Type B pancreatic cell (in vitro differentiated cells): Measurements from ENCODE around the gene NUP98. TPM values are rescaled to one million over a fixed set of nuclear protein-coding genes. Genes with fewer than 3 reads are reported as not detected.
A peak's percentile ranks its signal among the peaks of the same experiment; 100 is the strongest.

Source experiments
- DNase-seq: peaks from one replicate; pipeline ENCODE4 v3.0.0; 2021; ENCODE audit warnings: mixed read lengths; ENCODE audit not compliant: unreplicated experiment; ENCODE audit errors: extremely low spot score
- H3K27ac Mint-ChIP-seq: 2 replicates; pipeline ENCODE4 v1.8.0; 2021; ENCODE audit warnings: mild to moderate bottlenecking, mixed read lengths
- H3K27me3 Mint-ChIP-seq: 2 replicates; pipeline ENCODE4 v1.8.0; 2021; ENCODE audit warnings: mixed read lengths
- H3K36me3 Mint-ChIP-seq: 2 replicates; pipeline ENCODE4 v1.8.0; 2021; ENCODE audit warnings: mixed read lengths
- H3K4me1 Mint-ChIP-seq: one replicate; pipeline ENCODE4 v1.8.0; 2021; ENCODE audit warnings: mixed read lengths; ENCODE audit not compliant: unreplicated experiment
- H3K4me3 Mint-ChIP-seq: 2 replicates; pipeline ENCODE4 v1.8.0; 2021; ENCODE audit warnings: mild to moderate bottlenecking, mixed read lengths
- H3K9me3 Mint-ChIP-seq: 2 replicates; pipeline ENCODE4 v1.8.0; 2021; ENCODE audit warnings: mixed read lengths
- CTCF ChIP-seq: fragments of 200-600 bp; sonication (generic); conservative IDR thresholded peaks from 2 replicates; pipeline ENCODE4 v1.5.0; 2021; ENCODE audit warnings: antibody characterized with exemption, mild to moderate bottlenecking
- total RNA-seq: library from RNA; stranded (reverse); gene quantifications from 2 replicates; pipeline ENCODE4 v1.2.1, GENCODE V29; 2021; ENCODE audit warnings: low replicate concordance

The NUP98 gene
- total RNA-seq, 1 donor from 2014 or later: 74.6 TPM

DNA sequence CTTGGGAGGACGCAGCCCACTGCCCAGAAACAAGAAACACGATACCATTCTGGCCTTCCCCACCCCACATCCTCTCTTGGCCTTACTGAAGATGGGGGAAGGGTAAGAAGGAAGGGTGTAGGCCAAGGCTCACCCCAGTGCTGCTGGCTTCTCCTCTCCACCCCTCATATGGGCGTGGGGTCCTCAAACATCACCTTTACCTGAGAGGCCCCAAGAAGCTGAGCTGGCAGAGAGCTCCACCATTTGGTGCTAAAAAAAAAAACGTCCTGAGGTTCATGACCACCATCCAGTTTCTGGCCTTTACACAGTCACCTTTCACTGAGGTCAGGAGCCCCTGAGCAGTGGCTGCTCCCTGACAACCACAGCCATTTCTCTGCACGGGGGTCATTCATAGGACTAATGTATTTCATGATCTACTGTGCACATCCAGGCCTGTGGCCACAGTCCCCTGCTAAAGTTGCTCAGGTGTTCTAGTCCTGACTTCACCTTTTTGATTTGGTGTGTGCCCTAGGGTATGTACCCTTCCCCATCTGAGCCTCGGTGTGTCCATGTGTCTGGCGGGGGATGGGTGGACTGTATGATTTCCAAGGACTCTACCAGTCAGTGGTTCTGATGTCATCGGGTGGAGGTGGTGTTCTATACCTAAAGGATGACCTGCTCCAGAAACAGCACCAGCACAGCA lies 28.3 kb upstream of the NUP98 start:
- H3K27ac Mint-ChIP-seq: no peak overlapping the region
- H3K4me3 Mint-ChIP-seq: no peak overlapping the region
- no peaks in the 10 kb centered on the region for H3K27me3 Mint-ChIP-seq
- DNase-seq: no peak
- H3K4me1 Mint-ChIP-seq: no peaks in the 10 kb centered on the region
- no peak for TF ChIP-seq CTCF
- no peaks in the 10 kb centered on the region for H3K9me3 Mint-ChIP-seq
- H3K36me3 Mint-ChIP-seq: peaks cover 32% of the 10 kb centered on the region

DNA sequence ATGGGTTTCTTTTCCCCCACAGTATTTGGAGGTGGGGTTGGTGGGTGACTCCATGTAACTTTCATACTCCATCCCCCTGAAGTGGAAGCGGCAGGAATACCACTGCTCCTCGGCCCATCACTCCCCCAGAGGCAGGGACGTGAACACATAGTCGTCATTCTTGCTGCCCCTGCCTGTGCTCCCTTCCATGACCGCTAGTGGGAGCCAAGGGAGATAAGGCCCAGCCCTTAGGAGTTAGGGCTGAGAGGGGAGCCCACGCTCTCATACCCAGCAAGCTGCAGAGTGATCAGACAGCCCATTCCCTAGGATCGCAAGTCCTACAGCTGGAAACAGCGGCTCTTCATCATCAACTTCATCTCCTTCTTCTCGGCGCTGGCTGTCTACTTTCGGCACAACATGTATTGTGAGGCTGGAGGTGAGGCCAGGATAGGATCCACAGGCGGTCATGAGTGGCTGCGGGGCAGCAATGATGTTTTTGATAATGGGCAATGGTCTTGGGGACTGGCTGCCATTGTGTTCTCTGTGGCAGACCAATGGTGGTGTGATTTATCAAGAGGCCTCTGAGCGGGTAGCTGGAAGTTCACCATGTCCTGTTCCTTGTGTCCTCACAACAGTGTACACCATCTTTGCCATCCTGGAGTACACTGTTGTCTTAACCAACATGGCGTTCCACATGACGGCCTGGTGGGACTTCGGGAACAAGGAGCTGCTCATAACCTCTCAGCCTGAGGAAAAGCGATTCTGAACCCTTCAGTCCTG lies 27.5 kb upstream of the NUP98 start:
- peak; percentile 73 for TF ChIP-seq CTCF
- Mint-ChIP-seq H3K4me3 (no peak overlapping the region), H3K36me3 (peaks cover 32% of the 10 kb centered on the region), H3K4me1 (no peaks in the 10 kb centered on the region), H3K27me3 (no peaks in the 10 kb centered on the region), H3K27ac (no peak overlapping the region), H3K9me3 (no peaks in the 10 kb centered on the region)
- no peak for DNase-seq

DNA sequence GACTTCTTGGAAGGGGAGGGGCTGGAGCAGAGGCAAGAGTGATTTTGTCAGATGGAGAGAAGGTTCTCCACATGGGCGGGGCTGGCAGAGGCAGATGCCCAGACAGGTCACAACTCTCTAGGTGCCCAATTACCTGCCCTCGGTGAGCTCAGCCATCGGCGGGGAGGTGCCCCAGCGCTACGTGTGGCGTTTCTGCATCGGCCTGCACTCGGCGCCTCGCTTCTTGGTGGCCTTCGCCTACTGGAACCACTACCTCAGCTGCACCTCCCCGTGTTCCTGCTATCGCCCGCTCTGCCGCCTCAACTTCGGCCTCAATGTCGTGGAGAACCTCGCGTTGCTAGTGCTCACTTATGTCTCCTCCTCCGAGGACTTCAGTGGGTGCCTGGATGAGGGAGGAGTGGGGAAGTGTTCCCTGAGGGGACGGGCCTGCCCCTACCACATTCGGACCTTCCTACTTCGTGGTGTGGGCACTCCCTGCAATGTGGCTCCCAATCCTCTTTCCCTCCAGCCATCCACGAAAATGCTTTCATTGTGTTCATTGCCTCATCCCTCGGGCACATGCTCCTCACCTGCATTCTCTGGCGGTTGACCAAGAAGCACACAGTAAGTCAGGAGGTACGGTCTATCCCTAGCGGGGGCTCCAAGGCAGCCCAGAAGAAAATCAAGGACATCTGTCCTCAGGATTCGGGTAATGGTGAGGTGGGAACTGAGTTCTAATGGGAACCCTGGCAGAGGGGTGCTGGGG lies 26.6 kb upstream of the NUP98 start:
- Mint-ChIP-seq H3K9me3 (no peaks in the 10 kb centered on the region), H3K27ac (no peak overlapping the region), H3K36me3 (peaks cover 32% of the 10 kb centered on the region), H3K27me3 (no peaks in the 10 kb centered on the region), H3K4me1 (no peaks in the 10 kb centered on the region), H3K4me3 (no peak overlapping the region)
- no peak for TF ChIP-seq CTCF
- no peak for DNase-seq

- DNase-seq: no peak
- TF ChIP-seq CTCF: no peak
Measured at GRCh38 chr11:3823303-3823702, 25.9 kb upstream of the NUP98 start.

DNA sequence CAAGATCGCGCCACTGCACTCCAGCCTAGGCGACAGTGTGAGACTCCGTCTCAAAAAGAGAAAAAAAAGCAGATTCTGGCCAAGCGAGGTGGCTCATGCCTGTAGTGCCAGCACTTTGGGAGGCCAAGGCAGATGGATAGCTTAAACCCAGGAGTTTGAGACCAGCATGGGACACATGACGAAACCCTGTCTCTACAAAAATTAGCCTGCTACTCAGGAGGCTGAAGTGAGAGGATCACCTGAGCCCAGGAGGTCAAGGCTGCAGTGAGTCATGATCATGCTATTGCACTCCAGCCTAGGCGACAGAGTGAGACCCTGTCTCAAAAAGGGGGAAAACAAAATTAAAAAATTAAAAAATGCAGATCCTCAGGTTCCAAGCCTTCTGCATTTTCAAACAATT lies 25.0 kb upstream of the NUP98 start:
- DNase-seq: no peak
- Mint-ChIP-seq H3K4me3 (no peak overlapping the region), H3K27me3 (no peaks in the 10 kb centered on the region), H3K9me3 (no peaks in the 10 kb centered on the region), H3K27ac (no peak overlapping the region), H3K36me3 (peaks cover 27% of the 10 kb centered on the region), H3K4me1 (no peaks in the 10 kb centered on the region)
- no peak for TF ChIP-seq CTCF

More at GRCh38 chr11:3823303-3823702, 25.9 kb upstream of the NUP98 start:
- Mint-ChIP-seq H3K27me3 (no peaks in the 10 kb centered on the region), H3K27ac (no peak overlapping the region), H3K9me3 (no peaks in the 10 kb centered on the region), H3K4me1 (no peaks in the 10 kb centered on the region), H3K4me3 (no peak overlapping the region), H3K36me3 (peaks cover 32% of the 10 kb centered on the region)
